Subcutaneous abdominal adipose tissue (tissue), 5 donors: ENCODE measurements around the gene GPR162.

Source experiments
- H3K27ac ChIP-seq: one replicate; pipeline ENCODE4 v1.7.0; 2013; ENCODE audit warnings: low read depth, mild to moderate bottlenecking, inconsistent platforms, low read length, moderate library complexity
- H3K27me3 ChIP-seq, 5 donors: one replicate each; pipeline ENCODE4 v1.7.0; 2013; ENCODE audit warnings: low read length in 5 of 5, inconsistent platforms in 1 of 5; ENCODE audit not compliant: control insufficient read depth in 5 of 5, insufficient read depth in 4 of 5
- H3K36me3 ChIP-seq, 5 donors: one replicate each; pipeline ENCODE4 v1.7.0; 2013; ENCODE audit warnings: low read length in 5 of 5; ENCODE audit not compliant: control insufficient read depth in 5 of 5, insufficient read depth in 5 of 5
- H3K4me1 ChIP-seq, 5 donors: one replicate each; pipeline ENCODE4 v1.7.0; 2013; ENCODE audit warnings: low read length in 5 of 5, mild to moderate bottlenecking in 3 of 5, moderate library complexity in 1 of 5; ENCODE audit not compliant: control insufficient read depth in 5 of 5, insufficient read depth in 5 of 5
- H3K4me3 ChIP-seq, 5 donors: one replicate each; pipeline ENCODE4 v1.7.0; 2013; ENCODE audit warnings: low read length in 5 of 5, low read depth in 1 of 5
- H3K9ac ChIP-seq, 5 donors: one replicate each; pipeline ENCODE4 v1.7.0; 2013; ENCODE audit warnings: low read length in 5 of 5, mild to moderate bottlenecking in 4 of 5, moderate library complexity in 3 of 5
- H3K9me3 ChIP-seq, 5 donors: one replicate each; pipeline ENCODE4 v1.7.0; 2013; ENCODE audit warnings: low read length in 5 of 5; ENCODE audit not compliant: control insufficient read depth in 5 of 5
- donor health status: healthy.
- donor health status: healthy.
- donor health status: healthy.
- donor health status: healthy.
- donor health status: healthy.

The GPR162 gene

DNA sequence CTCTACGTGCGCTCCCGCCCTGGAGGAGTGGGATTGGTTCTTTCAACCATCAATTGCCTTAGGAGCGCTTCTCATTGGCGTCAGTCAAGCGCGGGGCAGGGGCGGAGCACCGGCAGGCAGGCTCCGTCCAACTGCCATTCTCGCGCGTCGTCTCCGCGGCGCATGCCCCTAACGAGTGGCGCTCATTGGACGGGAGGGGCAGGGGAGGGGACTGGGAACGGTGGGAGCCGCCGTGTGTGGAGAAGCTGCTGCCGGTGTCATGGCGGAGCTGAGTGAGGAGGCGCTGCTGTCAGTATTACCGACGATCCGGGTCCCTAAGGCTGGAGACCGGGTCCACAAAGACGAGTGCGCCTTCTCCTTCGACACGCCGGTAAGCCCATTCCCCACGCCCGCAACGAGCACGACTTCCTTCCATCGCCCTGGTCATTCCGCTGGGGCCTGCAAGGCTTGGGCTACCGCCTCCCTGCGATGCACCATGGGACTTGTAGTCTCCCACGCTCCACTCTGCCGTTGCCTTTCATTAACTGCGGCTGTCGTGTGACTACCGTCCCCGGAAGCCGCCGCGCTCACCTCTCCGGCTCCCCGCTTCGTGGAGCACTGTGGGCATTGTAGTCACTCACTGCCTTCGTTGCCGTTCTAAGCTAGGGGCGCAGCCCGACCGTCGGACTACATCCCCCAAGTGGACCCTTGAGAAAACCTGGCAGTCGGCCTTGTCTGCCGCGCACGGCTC lies 30.5 kb downstream of the GPR162 start, which contains the start of gene USP5:
Gene USP5 (plus strand): TSS at position 230 of the 730 bp plus-strand sequence. CDS start 30 bp downstream, at position 260.
- peaks cover 0 to 5% (median 0%) of the 10 kb centered on the region in 5 donors for H3K9me3 ChIP-seq
- peak within 1 kb of the TSS; percentile 94 to 100 (median 98) for H3K4me3 ChIP-seq
- H3K4me1 ChIP-seq: peaks cover 17 to 24% (median 23%) of the 10 kb centered on the region in 5 donors
- H3K27me3 ChIP-seq: peaks cover 0 to 14% (median 0%) of the 10 kb centered on the region in 5 donors
- H3K9ac ChIP-seq: peak within 1 kb of the TSS; percentile 78 to 99 (median 86)
- H3K36me3 ChIP-seq: peaks cover 0 to 24% (median 18%) of the 10 kb centered on the region in 5 donors
- peak within 1 kb of the TSS; percentile 96 for H3K27ac ChIP-seq

DNA sequence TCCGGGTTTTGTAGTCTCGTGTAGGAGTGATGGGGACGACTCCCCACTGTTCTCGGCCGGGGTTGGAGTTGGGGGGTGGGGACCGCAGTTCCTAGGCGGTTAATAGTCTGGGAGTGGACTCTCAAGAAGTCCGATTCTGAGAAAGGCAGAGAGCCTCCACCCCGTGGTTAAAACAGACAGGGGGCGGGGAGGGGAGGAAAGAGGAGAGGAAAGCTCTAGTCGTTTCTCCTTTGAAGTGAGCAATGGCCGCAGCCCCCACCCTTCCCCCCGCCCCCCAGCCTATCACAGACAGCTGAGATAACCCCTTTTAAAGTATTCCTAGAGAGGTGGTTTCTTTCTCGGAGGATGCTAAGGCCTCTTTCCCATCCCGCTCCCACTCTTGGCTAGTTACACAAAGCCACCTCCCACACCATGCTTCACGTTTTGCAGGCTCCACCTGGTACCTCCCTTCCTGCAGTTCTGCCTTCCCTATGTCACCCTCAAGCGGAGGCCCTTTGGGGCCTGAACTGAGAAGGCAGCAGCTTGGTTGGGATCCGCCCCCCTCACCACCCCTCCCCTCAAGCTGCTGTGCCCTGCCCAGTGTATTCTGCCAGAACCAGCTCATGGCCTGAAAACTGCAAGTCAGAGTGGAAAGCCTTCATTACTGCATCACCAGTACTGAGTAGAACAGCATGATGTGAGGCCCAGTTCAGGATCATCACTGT lies 31.2 kb downstream of the GPR162 start:
- peak overlapping the region; percentile 28 to 99 (median 64) for H3K9ac ChIP-seq
- peaks cover 0 to 14% (median 0%) of the 10 kb centered on the region in 5 donors for H3K27me3 ChIP-seq
- peaks cover 0 to 5% (median 0%) of the 10 kb centered on the region in 5 donors for H3K9me3 ChIP-seq
- H3K4me1 ChIP-seq: peaks cover 17 to 24% (median 23%) of the 10 kb centered on the region in 5 donors
- peak overlapping the region; percentile 96 for H3K27ac ChIP-seq
- H3K36me3 ChIP-seq: peaks cover 2 to 31% (median 25%) of the 10 kb centered on the region in 5 donors
- peak overlapping the region; percentile 54 to 98 (median 98) for H3K4me3 ChIP-seq

DNA sequence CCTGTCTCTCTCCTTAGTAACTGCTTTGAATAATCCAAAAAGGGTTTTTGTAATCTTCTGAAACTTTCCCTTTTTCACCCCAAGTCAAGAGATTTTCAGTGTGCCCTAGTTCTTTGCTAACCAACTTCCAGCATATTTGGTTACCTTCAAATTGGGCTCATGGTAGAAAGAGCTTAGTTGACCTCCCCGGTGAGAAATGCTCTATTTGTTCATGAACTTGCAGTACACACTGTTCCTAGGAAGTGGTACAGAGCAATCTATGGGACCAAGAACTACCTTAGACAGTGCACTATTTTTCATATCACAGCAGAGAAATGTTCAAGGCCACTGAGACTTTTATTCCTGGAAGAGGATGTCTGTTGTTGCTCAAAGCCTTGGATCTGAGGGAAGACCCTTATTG lies 32.0 kb downstream of the GPR162 start:
- Histone ChIP-seq H3K4me1 (peaks cover 17 to 24% (median 23%) of the 10 kb centered on the region in 5 donors), H3K9me3 (peaks cover 0 to 5% (median 0%) of the 10 kb centered on the region in 5 donors), H3K9ac (no peak overlapping the region), H3K36me3 (peaks cover 5 to 40% (median 33%) of the 10 kb centered on the region in 5 donors), H3K27ac (peak overlapping the region; percentile 96), H3K27me3 (peaks cover 0 to 14% (median 0%) of the 10 kb centered on the region in 5 donors), H3K4me3 (peak overlapping the region in 1 of 5 donors; percentile 98)

DNA sequence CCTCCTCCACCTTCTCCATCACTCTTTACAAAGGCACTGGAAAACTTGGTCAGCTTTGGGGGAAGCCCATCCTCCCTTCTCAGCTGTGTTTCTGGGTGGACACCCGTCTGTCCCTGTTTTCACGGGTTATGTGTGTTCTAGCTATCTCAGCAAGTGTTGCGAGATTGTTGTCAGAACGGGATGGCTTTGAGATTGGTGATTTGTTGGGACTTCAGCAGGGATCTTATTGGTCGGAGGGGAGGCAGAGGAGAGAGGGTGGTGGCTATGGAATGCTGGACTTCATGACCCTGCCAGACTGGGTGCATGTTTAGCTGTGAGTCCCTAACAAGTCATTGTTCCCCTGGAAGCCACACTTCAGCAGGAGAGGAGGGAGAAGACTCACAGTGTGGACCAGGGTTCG lies 32.4 kb downstream of the GPR162 start:
- Histone ChIP-seq H3K4me1 (peaks cover 17 to 24% (median 23%) of the 10 kb centered on the region in 5 donors), H3K27me3 (peaks cover 0 to 14% (median 0%) of the 10 kb centered on the region in 5 donors), H3K36me3 (peaks cover 5 to 44% (median 37%) of the 10 kb centered on the region in 5 donors), H3K9ac (no peak overlapping the region), H3K27ac (no peak overlapping the region), H3K9me3 (peaks cover 0 to 5% (median 0%) of the 10 kb centered on the region in 5 donors), H3K4me3 (no peak overlapping the region)

DNA sequence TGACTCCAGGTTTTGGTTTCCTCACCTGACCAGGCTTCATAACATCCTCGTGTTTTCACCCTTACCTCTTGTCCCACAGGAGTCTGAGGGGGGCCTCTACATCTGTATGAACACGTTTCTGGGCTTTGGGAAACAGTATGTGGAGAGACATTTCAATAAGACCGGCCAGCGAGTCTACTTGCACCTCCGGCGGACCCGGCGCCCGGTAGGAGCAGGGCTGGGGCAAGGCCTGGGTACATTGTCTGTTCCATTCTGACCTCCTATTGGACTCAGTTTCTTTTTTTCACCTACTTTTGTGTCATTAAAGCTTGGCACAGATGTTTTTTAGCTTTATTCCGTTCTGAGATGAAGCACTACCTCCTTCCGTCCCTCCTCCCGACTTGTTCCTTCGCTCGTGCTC lies 33.7 kb downstream of the GPR162 start:
- Histone ChIP-seq H3K36me3 (peaks cover 5 to 54% (median 48%) of the 10 kb centered on the region in 5 donors), H3K9me3 (peaks cover 0 to 5% (median 0%) of the 10 kb centered on the region in 5 donors), H3K4me3 (no peak overlapping the region), H3K9ac (no peak overlapping the region), H3K27me3 (peaks cover 0 to 14% (median 0%) of the 10 kb centered on the region in 5 donors), H3K4me1 (peaks cover 17 to 24% (median 23%) of the 10 kb centered on the region in 5 donors), H3K27ac (no peak overlapping the region)

DNA sequence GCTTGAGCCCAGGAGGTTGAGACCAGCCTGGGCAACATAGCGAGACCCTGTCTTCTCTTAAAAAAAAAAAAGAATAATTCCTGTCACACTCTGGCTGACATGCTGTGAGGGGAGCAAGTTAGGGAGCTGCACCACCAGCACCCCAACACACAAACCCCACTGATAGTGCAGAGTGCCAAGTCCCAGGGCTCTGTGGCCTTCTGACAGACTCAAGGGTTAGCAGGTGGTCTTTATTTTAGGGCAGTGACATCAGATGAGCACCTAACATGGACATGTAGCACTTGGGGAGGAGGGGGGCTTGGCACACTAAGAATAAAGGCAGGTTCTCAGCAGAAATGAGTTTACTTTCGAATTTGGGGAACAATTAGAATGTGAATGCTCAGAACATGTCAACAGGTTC lies 37.2 kb downstream of the GPR162 start:
- Histone ChIP-seq H3K27ac (no peak overlapping the region), H3K9ac (no peak overlapping the region), H3K27me3 (no peaks in the 10 kb centered on the region), H3K4me1 (peaks cover 0 to 1% (median 0%) of the 10 kb centered on the region in 5 donors), H3K4me3 (no peak overlapping the region), H3K9me3 (no peaks in the 10 kb centered on the region), H3K36me3 (peaks cover 5 to 82% (median 79%) of the 10 kb centered on the region in 5 donors)

DNA sequence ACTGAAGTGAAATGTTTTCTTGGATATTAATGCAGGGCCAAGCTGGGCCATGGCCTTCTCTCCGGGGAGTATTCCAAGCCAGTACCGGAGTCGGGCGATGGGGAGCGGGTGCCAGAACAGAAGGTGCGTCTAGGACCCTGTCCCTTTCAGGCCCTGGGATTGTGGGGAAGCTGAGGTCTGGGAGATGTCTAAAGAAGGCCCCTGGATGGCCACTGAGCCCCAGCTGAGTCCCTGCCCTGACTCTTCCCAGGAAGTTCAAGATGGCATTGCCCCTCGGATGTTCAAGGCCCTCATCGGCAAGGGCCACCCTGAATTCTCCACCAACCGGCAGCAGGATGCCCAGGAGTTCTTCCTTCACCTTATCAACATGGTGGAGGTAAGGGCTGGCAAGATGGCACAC lies 38.5 kb downstream of the GPR162 start:
- no peaks in the 10 kb centered on the region for H3K9me3 ChIP-seq
- peaks cover 5 to 94% (median 90%) of the 10 kb centered on the region in 5 donors for H3K36me3 ChIP-seq
- no peak overlapping the region for H3K27ac ChIP-seq
- no peaks in the 10 kb centered on the region for H3K27me3 ChIP-seq
- no peak overlapping the region for H3K4me3 ChIP-seq
- H3K9ac ChIP-seq: no peak overlapping the region
- H3K4me1 ChIP-seq: no peaks in the 10 kb centered on the region

DNA sequence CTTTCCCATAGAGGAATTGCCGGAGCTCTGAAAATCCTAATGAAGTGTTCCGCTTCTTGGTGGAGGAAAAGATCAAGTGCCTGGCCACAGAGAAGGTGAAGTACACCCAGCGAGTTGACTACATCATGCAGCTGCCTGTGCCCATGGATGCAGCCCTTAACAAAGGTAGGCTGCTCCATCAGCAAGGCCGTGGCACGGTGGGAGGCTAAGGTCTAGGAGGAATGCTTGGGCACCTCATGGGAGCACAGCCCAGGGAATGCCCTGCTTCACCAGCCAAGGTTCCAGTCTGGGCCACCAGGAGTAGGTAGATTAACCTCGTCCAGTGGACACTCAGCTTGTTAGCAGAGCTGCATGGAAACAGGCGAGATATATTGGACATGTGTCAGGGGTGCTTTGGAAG lies 39.3 kb downstream of the GPR162 start:
- Histone ChIP-seq H3K9ac (no peak overlapping the region), H3K36me3 (peaks cover 5 to 97% (median 90%) of the 10 kb centered on the region in 5 donors), H3K4me3 (no peak overlapping the region), H3K27ac (no peak overlapping the region), H3K9me3 (no peaks in the 10 kb centered on the region), H3K4me1 (peaks cover 0 to under 1% (median 0%) of the 10 kb centered on the region in 5 donors), H3K27me3 (no peaks in the 10 kb centered on the region)

DNA sequence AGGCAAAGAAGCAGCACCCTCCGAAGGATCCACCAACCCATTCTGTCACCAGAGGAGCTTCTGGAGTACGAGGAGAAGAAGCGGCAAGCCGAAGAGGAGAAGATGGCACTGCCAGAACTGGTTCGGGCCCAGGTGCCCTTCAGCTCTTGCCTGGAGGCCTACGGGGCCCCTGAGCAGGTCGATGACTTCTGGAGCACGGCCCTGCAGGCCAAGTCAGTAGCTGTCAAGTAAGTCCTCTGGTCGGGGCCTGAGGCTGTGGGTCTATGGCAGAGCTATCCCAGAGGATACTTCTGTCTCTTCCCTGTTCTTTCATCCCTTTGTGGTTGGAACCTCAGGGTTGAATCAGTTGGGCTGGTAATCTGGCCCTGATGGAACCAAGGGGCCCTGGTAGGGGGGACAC lies 39.8 kb downstream of the GPR162 start:
- Histone ChIP-seq H3K4me1 (peaks cover 0 to 5% (median 2%) of the 10 kb centered on the region in 5 donors), H3K27me3 (no peaks in the 10 kb centered on the region), H3K36me3 (peaks cover 5 to 94% (median 86%) of the 10 kb centered on the region in 5 donors), H3K4me3 (no peak overlapping the region), H3K27ac (no peak overlapping the region), H3K9ac (no peak overlapping the region), H3K9me3 (no peaks in the 10 kb centered on the region)
